Activated T-cell treated with anti-CD3 and anti-CD28 coated beads, Interleukin-2, amount 50 U/mL, for 1 hour (primary cell): ENCODE results near the gene TMEM151B.
"Not testable (repeated sequence)": the region's sequence is repeated elsewhere in the genome, so short reads cannot be mapped to it uniquely, and the experiment has no call there.

Source experiments
- DNase-seq: peaks from one replicate; pipeline ENCODE4 v3.0.0-alpha.2; 2020

TMEM151B gene

GRCh38 chr6:44269921-44270525 lies at the start of gene TMEM151B:
TMEM151B (plus strand) TSS chr6:44270450; CDS start chr6:44270743, 293 bp downstream.
- peak; percentile 42 for DNase-seq

GRCh38 chr6:44220913-44221290 lies 49.3 kb upstream of the TMEM151B start:
- no peak for DNase-seq

- peak; percentile 77 for DNase-seq
Measured at GRCh38 chr6:44221291-44221960, 48.8 kb upstream of the TMEM151B start.

- DNase-seq, result no peak
Measured at GRCh38 chr6:44221961-44222335, 48.3 kb upstream of the TMEM151B start.

- no peak for DNase-seq
Measured at GRCh38 chr6:44222486-44223318, 47.5 kb upstream of the TMEM151B start.

- DNase-seq, result peak; percentile 87
Measured at GRCh38 chr6:44223319-44224028, 46.8 kb upstream of the TMEM151B start, which contains the start of gene SLC29A1. SLC29A1 (plus strand) TSS chr6:44223595; CDS start chr6:44227314, 3,719 bp downstream.

GRCh38 chr6:44224029-44224964 lies 46.0 kb upstream of the TMEM151B start:
- no peak for DNase-seq

- no peak for DNase-seq
Measured at GRCh38 chr6:44224965-44225305, 45.3 kb upstream of the TMEM151B start.

- DNase-seq, result no peak
Measured at GRCh38 chr6:44225579-44226325, 44.5 kb upstream of the TMEM151B start.

GRCh38 chr6:44226368-44227147 lies 43.7 kb upstream of the TMEM151B start:
- DNase-seq, result no peak

- DNase-seq, result no peak
Measured at GRCh38 chr6:44227148-44227793, 43.0 kb upstream of the TMEM151B start.

- DNase-seq, result no peak
Measured at GRCh38 chr6:44228031-44228430, 42.2 kb upstream of the TMEM151B start.

GRCh38 chr6:44228433-44228832 lies 41.8 kb upstream of the TMEM151B start:
- no peak for DNase-seq

- no peak for DNase-seq
Measured at GRCh38 chr6:44228836-44229235, 41.4 kb upstream of the TMEM151B start.

- DNase-seq, result no peak
Measured at GRCh38 chr6:44229376-44230033, 40.7 kb upstream of the TMEM151B start.

- no peak for DNase-seq
Measured at GRCh38 chr6:44230034-44230675, 40.1 kb upstream of the TMEM151B start.

GRCh38 chr6:44231426-44231825 lies 38.8 kb upstream of the TMEM151B start:
- DNase-seq, result not testable (repeated sequence)

GRCh38 chr6:44232676-44233566 lies 37.3 kb upstream of the TMEM151B start:
- no peak for DNase-seq
